Adrenal gland (tissue), 5 donors: Measurements from ENCODE around the gene ANO2.

Experiments used
- POLR2A ChIP-seq, 2 donors: fragments of 450-650 bp; IDR thresholded peaks; one replicate each; pipeline ENCODE4 v1.6.1; 2017; ENCODE audit warnings: antibody characterized with exemption in 2 of 2, mild to moderate bottlenecking in 2 of 2, moderate library complexity in 1 of 2
- TF ChIP-seq, protein P1 (sequence below), 6 experiments: fragments of 450-650 bp in 4 of 6; fragments of 200-600 bp in 2 of 6; sonication (generic) in 1 of 6; IDR thresholded peaks; 1 replicate in 5 of 6; 2 replicates in 1 of 6; pipeline versions ENCODE4 v1.5.1 to v1.8.0; 2016 to 2021; ENCODE audit warnings: antibody characterized with exemption in 6 of 6, mild to moderate bottlenecking in 2 of 6, moderate library complexity in 1 of 6
- donor health status: DM: no; HTN: no; CAD: no.

DNA sequence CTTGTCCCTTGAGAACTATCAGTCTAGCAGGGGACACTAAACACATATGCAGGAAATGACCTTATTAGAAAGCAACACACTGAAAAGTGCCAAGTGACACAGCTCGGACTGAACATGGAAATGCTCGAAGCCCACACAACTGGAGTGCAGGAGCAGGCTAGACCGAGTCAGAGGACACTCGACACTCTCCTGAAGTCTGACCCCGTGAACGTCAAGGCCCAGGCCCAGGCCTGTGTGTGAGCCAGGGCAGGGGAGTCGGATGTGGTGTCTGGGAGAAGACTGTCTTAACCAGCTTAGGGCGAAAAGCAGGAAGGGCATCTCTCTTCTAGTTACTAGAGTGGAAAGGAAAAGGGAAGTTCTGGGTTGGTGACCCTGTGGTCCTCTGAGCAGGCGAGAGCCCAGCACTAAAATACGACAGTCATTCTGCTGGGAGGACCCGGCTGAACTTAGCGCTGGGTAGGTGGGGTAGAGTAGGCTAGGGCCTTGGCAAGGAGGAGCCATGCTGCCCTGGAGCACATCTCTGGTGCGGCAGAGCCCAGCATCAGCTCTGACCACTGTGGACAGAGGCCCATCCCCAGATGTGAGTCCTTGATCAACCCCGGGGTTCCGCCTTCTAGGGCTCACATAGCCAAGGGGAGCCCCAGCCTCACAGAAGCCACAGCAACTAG lies 420.2 kb downstream of the ANO2 start:
- TF ChIP-seq, protein P1, sequence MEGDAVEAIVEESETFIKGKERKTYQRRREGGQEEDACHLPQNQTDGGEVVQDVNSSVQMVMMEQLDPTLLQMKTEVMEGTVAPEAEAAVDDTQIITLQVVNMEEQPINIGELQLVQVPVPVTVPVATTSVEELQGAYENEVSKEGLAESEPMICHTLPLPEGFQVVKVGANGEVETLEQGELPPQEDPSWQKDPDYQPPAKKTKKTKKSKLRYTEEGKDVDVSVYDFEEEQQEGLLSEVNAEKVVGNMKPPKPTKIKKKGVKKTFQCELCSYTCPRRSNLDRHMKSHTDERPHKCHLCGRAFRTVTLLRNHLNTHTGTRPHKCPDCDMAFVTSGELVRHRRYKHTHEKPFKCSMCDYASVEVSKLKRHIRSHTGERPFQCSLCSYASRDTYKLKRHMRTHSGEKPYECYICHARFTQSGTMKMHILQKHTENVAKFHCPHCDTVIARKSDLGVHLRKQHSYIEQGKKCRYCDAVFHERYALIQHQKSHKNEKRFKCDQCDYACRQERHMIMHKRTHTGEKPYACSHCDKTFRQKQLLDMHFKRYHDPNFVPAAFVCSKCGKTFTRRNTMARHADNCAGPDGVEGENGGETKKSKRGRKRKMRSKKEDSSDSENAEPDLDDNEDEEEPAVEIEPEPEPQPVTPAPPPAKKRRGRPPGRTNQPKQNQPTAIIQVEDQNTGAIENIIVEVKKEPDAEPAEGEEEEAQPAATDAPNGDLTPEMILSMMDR (IDR thresholded peaks at IDR 0.05): no peak
- no peak for TF ChIP-seq POLR2A (IDR thresholded peaks at IDR 0.05)
